ENCODE data around the gene RDX. TPM values are rescaled to one million over a fixed set of nuclear protein-coding genes. Genes with fewer than 3 reads are reported as not detected.

Gene RDX
- total RNA-seq, 1 experiment from 2014 or later: 86.6 TPM

DNA sequence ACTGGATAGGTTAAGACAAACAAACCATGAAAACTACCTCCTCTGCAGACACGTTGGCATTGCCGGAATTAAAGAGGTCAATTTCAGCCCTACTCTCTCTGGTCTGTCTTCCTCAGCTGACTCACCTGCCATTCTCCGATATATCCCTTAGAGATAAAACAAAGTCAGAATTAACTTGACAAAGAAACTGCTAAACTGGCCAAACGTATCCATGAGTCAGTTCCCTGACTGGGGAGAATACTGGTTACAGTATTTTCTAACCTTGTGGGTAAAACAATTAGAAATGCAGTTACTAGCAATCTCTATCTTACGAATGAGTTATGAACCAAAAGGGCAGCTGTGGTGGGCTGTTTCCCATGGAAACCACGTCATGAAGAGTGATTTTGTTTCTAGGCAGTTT, 96.2 kb downstream of the RDX start:
- WGBS (ENCODE audit: extremely low coverage, insufficient read length, low lambda C conversion rate): no CpG with 5 or more reads among the region's 6 CpGs
- Histone ChIP-seq H4K8ac (replicated peaks; ENCODE audit: insufficient read length, low read depth, low read length) (no peak overlapping the region), H3K79me1 (ENCODE audit: insufficient read depth, low read depth, low read length, poor library complexity, severe bottlenecking) (no peaks in the 10 kb centered on the region), H3K4me1 (ENCODE audit: insufficient read depth, low read length) (peaks cover 3% of the 10 kb centered on the region; the same call in 1 of the 2 replicates), H2BK12ac (ENCODE audit: insufficient read length, low read depth, low read length) (no peak overlapping the region), H2AK5ac (ENCODE audit: insufficient read length, low read length) (no peak overlapping the region), H3K9me3 (ENCODE audit: control insufficient read depth, low read depth, low read length) (no peaks in the 10 kb centered on the region), H3K79me2 (ENCODE audit: insufficient read depth, low read length) (no peaks in the 10 kb centered on the region), H3K4ac (ENCODE audit: low read depth, low read length) (no peak overlapping the region), H3K9ac (ENCODE audit: extremely low read depth, insufficient read length, low read length) (no peak overlapping the region), H3K4me2 (ENCODE audit: insufficient read depth, insufficient read length, low read length) (no peak overlapping the region), H4K91ac (ENCODE audit: insufficient read length, low read depth, low read length) (no peak overlapping the region), H2BK5ac (ENCODE audit: insufficient read length, low read length) (no peak overlapping the region), H2BK15ac (ENCODE audit: low read depth, low read length) (no peak overlapping the region), H3K23me2 (ENCODE audit: insufficient read length, low read depth, low read length, poor library complexity, severe bottlenecking) (no peaks in the 10 kb centered on the region), H4K20me1 (ENCODE audit: control insufficient read depth, insufficient read depth, insufficient read length) (no peaks in the 10 kb centered on the region), H3K23ac (ENCODE audit: insufficient read length, low read depth, low read length) (no peak overlapping the region), H2BK120ac (ENCODE audit: low read depth, low read length, poor library complexity, severe bottlenecking) (no peak overlapping the region), H4K5ac (ENCODE audit: insufficient read length, low read depth, low read length) (no peak overlapping the region), H2BK20ac (ENCODE audit: low read depth, low read length, poor library complexity, severe bottlenecking) (no peak overlapping the region), H2AFZ (ENCODE audit: low read length) (no peak overlapping the region), H3K27me3 (ENCODE audit: insufficient read depth, low read length) (no peaks in the 10 kb centered on the region), H3K18ac (ENCODE audit: insufficient read length, low read depth, low read length) (no peak overlapping the region), H3K14ac (ENCODE audit: insufficient read depth, low read length) (no peak overlapping the region), H3T11ph (ENCODE audit: low read length) (no peak overlapping the region), H3K56ac (ENCODE audit: insufficient read length, low read depth, low read length) (no peak overlapping the region), H3K27ac (ENCODE audit: insufficient read length, low read depth, low read length) (no peak overlapping the region)
- TF ChIP-seq, protein P1, sequence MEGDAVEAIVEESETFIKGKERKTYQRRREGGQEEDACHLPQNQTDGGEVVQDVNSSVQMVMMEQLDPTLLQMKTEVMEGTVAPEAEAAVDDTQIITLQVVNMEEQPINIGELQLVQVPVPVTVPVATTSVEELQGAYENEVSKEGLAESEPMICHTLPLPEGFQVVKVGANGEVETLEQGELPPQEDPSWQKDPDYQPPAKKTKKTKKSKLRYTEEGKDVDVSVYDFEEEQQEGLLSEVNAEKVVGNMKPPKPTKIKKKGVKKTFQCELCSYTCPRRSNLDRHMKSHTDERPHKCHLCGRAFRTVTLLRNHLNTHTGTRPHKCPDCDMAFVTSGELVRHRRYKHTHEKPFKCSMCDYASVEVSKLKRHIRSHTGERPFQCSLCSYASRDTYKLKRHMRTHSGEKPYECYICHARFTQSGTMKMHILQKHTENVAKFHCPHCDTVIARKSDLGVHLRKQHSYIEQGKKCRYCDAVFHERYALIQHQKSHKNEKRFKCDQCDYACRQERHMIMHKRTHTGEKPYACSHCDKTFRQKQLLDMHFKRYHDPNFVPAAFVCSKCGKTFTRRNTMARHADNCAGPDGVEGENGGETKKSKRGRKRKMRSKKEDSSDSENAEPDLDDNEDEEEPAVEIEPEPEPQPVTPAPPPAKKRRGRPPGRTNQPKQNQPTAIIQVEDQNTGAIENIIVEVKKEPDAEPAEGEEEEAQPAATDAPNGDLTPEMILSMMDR (conservative IDR thresholded peaks at IDR 0.05): no peak
- Mint-ChIP-seq H3K27me3 (ENCODE audit: low read depth) (no peaks in the 10 kb centered on the region), H3K4me3 (no peak overlapping the region; a peak in 1 of 5 replicates), H3K27ac (no peak overlapping the region), H3K9me3 (no peaks in the 10 kb centered on the region; a peak in 1 of 5 replicates), H3K36me3 (ENCODE audit: insufficient read depth in 1 of 3, low read depth in 3 of 3) (no peaks in the 10 kb centered on the region), H3K4me1 (peaks cover 18 to 22% of the 10 kb centered on the region in 2 experiments)
- DNase-seq: no peak

Measured in H9 (cell line).